ENCODE data around the gene AMBRA1.

DNA sequence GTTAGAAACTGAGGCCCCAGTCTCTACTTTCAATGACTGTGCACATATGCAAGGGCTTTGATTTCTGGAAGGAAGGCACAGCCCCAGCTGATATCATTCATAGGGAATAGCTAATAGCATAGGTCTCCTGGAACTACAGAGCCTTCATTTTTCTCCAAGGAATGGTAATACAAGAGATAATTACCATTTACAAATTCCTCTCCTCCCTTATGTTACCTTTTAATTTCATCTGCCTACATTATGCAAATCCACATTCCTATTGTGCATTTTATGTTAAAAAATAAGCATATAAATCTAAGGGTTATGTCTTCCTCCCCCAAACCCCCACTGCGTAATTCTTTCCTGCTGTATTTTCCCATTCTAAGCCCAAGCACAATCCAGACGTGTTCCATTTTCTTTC is 94.9 kb downstream of the AMBRA1 start:
- TF ChIP-seq, protein P1, sequence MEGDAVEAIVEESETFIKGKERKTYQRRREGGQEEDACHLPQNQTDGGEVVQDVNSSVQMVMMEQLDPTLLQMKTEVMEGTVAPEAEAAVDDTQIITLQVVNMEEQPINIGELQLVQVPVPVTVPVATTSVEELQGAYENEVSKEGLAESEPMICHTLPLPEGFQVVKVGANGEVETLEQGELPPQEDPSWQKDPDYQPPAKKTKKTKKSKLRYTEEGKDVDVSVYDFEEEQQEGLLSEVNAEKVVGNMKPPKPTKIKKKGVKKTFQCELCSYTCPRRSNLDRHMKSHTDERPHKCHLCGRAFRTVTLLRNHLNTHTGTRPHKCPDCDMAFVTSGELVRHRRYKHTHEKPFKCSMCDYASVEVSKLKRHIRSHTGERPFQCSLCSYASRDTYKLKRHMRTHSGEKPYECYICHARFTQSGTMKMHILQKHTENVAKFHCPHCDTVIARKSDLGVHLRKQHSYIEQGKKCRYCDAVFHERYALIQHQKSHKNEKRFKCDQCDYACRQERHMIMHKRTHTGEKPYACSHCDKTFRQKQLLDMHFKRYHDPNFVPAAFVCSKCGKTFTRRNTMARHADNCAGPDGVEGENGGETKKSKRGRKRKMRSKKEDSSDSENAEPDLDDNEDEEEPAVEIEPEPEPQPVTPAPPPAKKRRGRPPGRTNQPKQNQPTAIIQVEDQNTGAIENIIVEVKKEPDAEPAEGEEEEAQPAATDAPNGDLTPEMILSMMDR (IDR thresholded peaks at IDR 0.05; ENCODE audit: control extremely low read depth in 1 of 3, insufficient read depth in 1 of 3, low read depth in 1 of 3, low read length in 3 of 3) = no peak
- TF ChIP-seq CREB1 (IDR thresholded peaks at IDR 0.05) (no peak), EP300 (IDR thresholded peaks at IDR 0.05; ENCODE audit: borderline replicate concordance in 1 of 2, low read depth in 2 of 2, low read length in 2 of 2) (no peak), EZH2 (IDR thresholded peaks at IDR 0.05; ENCODE audit: low read depth, low read length, severe bottlenecking) (no peak), POLR2A (IDR thresholded peaks at IDR 0.05; ENCODE audit: control extremely low read depth in 1 of 2, low read depth in 2 of 2, low read length in 2 of 2) (no peak), RAD21 (IDR thresholded peaks at IDR 0.05 in 1 of 2, conservative IDR thresholded peaks at IDR 0.05 in 1 of 2; ENCODE audit: low read depth in 2 of 2, low read length in 2 of 2) (no peak), POLR2AphosphoS5 (IDR thresholded peaks at IDR 0.05; ENCODE audit: low read depth, low read length) (no peak), KDM1A (IDR thresholded peaks at IDR 0.05; ENCODE audit: borderline replicate concordance, low read length) (no peak)

All from H1 (cell line).